Fibroblast of peridontal ligament (primary cell): ENCODE measurements around the gene COL2A1.

Experiments
- DNase-seq: peaks from one replicate; pipeline ENCODE4 v3.0.0-alpha.2; 2010; ENCODE audit errors: extremely low read depth

Gene COL2A1

GRCh38 chr12:48030173-48030650 lies 25.9 kb upstream of the COL2A1 start:
- no peak for DNase-seq

- no peak for DNase-seq
Measured at GRCh38 chr12:48029491-48030172, 25.4 kb upstream of the COL2A1 start.

GRCh38 chr12:48028541-48029431 lies 24.5 kb upstream of the COL2A1 start:
- no peak for DNase-seq

GRCh38 chr12:48027183-48028002 lies 23.1 kb upstream of the COL2A1 start:
- DNase-seq, result no peak

- no peak for DNase-seq
Measured at GRCh38 chr12:48026060-48026827, 22.0 kb upstream of the COL2A1 start.

GRCh38 chr12:48025281-48025680 lies 21.0 kb upstream of the COL2A1 start:
- no peak for DNase-seq

GRCh38 chr12:48024735-48025134 lies 20.5 kb upstream of the COL2A1 start:
- DNase-seq, result no peak

- no peak for DNase-seq
Measured at GRCh38 chr12:48023386-48023785, 19.1 kb upstream of the COL2A1 start.

GRCh38 chr12:48022676-48023385 lies 18.6 kb upstream of the COL2A1 start:
- DNase-seq, result no peak

- DNase-seq, result no peak
Measured at GRCh38 chr12:48022180-48022521, 17.9 kb upstream of the COL2A1 start.

- no peak for DNase-seq
Measured at GRCh38 chr12:48021485-48022179, 17.4 kb upstream of the COL2A1 start.

- no peak for DNase-seq
Measured at GRCh38 chr12:48019639-48020265, 15.5 kb upstream of the COL2A1 start.

- DNase-seq, result no peak
Measured at GRCh38 chr12:48018618-48018995, 14.3 kb upstream of the COL2A1 start.

GRCh38 chr12:48017921-48018617 lies 13.8 kb upstream of the COL2A1 start:
- DNase-seq, result no peak

GRCh38 chr12:48017496-48017895 lies 13.2 kb upstream of the COL2A1 start:
- no peak for DNase-seq

- no peak for DNase-seq
Measured at GRCh38 chr12:48016373-48017020, 12.2 kb upstream of the COL2A1 start.

GRCh38 chr12:48015954-48016353 lies 11.7 kb upstream of the COL2A1 start:
- no peak for DNase-seq

GRCh38 chr12:48015129-48015528 lies 10.9 kb upstream of the COL2A1 start:
- no peak for DNase-seq

GRCh38 chr12:48013287-48013686 lies 9.0 kb upstream of the COL2A1 start:
- no peak for DNase-seq
